ENCODE data around the gene ST3GAL3.

ST3GAL3 gene

GRCh38 chr1:43797891-43798290 lies 90.6 kb downstream of the ST3GAL3 start:
- Histone ChIP-seq H2BK12ac (ENCODE audit: low read length) (no peak overlapping the region), H2BK120ac (ENCODE audit: insufficient read depth, low read length, poor library complexity) (no peak overlapping the region), H2AK5ac (ENCODE audit: low read length) (no peak overlapping the region), H3K4ac (ENCODE audit: low read depth, low read length) (no peak overlapping the region), H3K23ac (ENCODE audit: low read length) (no peak overlapping the region), H3K27me3 (ENCODE audit: insufficient read depth, low read length) (no peaks in the 10 kb centered on the region), H4K8ac (ENCODE audit: low read depth, low read length) (no peak overlapping the region), H3K36me3 (ENCODE audit: control insufficient read depth in 1 of 2, insufficient read depth in 2 of 2, low read length in 2 of 2) (no peaks in the 10 kb centered on the region), H3K79me1 (ENCODE audit: low read length) (no peaks in the 10 kb centered on the region), H3K18ac (ENCODE audit: low read length) (no peak overlapping the region), H4K91ac (ENCODE audit: low read depth, low read length) (no peak overlapping the region), H3K27ac (ENCODE audit: low read depth, low read length) (no peak overlapping the region), H3K4me3 (ENCODE audit: low read depth, low read length) (no peak overlapping the region), H3K14ac (ENCODE audit: low read length) (no peak overlapping the region), H2AFZ (ENCODE audit: insufficient read depth, low read length, poor library complexity) (no peak overlapping the region), H3K9me3 (ENCODE audit: insufficient read depth, low read depth, low read length) (no peaks in the 10 kb centered on the region), H4K12ac (ENCODE audit: low read depth, low read length) (no peak overlapping the region), H3K79me2 (ENCODE audit: control insufficient read depth, insufficient read depth, low read length, poor library complexity) (no peaks in the 10 kb centered on the region), H3K4me1 (ENCODE audit: control insufficient read depth in 1 of 2, insufficient read depth in 2 of 2, low read length in 2 of 2) (peaks cover 0 to 3% of the 10 kb centered on the region in 2 experiments), H3K4me2 (ENCODE audit: low read length) (no peak overlapping the region), H2BK5ac (ENCODE audit: low read depth, low read length, poor library complexity) (no peak overlapping the region), H3K9ac (ENCODE audit: low read length) (no peak overlapping the region)
- no peak for DNase-seq
- no CpG with 5 or more reads among the region's 3 CpGs for WGBS (ENCODE audit: extremely low coverage, insufficient coverage, insufficient read length)

GRCh38 chr1:43799656-43800635 lies 92.6 kb downstream of the ST3GAL3 start:
- Histone ChIP-seq H3K79me2 (ENCODE audit: control insufficient read depth, insufficient read depth, low read length, poor library complexity) (no peaks in the 10 kb centered on the region), H2BK120ac (ENCODE audit: insufficient read depth, low read length, poor library complexity) (no peak overlapping the region), H3K4me1 (ENCODE audit: control insufficient read depth in 1 of 2, insufficient read depth in 2 of 2, low read length in 2 of 2) (peaks cover 7 to 13% of the 10 kb centered on the region in 2 experiments), H2AK5ac (ENCODE audit: low read length) (no peak overlapping the region), H4K91ac (ENCODE audit: low read depth, low read length) (no peak overlapping the region), H4K12ac (ENCODE audit: low read depth, low read length) (no peak overlapping the region), H2BK12ac (ENCODE audit: low read length) (no peak overlapping the region), H3K36me3 (ENCODE audit: control insufficient read depth in 1 of 2, insufficient read depth in 2 of 2, low read length in 2 of 2) (no peaks in the 10 kb centered on the region), H3K4me2 (ENCODE audit: low read length) (no peak overlapping the region), H3K23ac (ENCODE audit: low read length) (no peak overlapping the region), H2BK5ac (ENCODE audit: low read depth, low read length, poor library complexity) (no peak overlapping the region), H3K79me1 (ENCODE audit: low read length) (no peaks in the 10 kb centered on the region), H4K8ac (ENCODE audit: low read depth, low read length) (no peak overlapping the region), H3K27ac (ENCODE audit: low read depth, low read length) (no peak overlapping the region), H2AFZ (ENCODE audit: insufficient read depth, low read length, poor library complexity) (no peak overlapping the region), H3K14ac (ENCODE audit: low read length) (no peak overlapping the region), H3K9ac (ENCODE audit: low read length) (no peak overlapping the region), H3K27me3 (ENCODE audit: insufficient read depth, low read length) (no peaks in the 10 kb centered on the region), H3K4ac (ENCODE audit: low read depth, low read length) (no peak overlapping the region), H3K18ac (ENCODE audit: low read length) (no peak overlapping the region), H3K4me3 (ENCODE audit: low read depth, low read length) (no peak overlapping the region), H3K9me3 (ENCODE audit: insufficient read depth, low read depth, low read length) (no peaks in the 10 kb centered on the region)
- WGBS (ENCODE audit: extremely low coverage, insufficient coverage, insufficient read length) = no CpG with 5 or more reads among the region's 4 CpGs
- DNase-seq = no peak

DNA sequence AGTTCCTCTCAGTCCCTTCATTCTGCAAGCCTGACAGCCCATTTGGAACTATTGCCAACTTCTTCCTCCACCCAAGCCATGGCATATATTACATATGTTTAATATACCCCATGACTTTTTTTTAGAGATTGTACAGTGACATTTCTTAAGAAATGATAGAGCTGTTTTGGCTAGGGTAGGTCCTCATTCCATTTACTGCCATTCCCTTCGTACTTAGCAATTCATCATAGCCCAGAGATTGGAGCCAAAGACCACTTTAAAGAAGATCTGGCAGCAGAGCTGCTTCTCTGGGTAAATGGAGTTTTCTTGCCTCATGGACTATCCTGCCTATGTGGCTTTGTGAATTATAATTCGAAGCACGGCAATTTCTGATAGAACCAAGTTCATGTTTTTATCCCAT lies 93.4 kb downstream of the ST3GAL3 start:
- H3K27ac ChIP-seq (ENCODE audit: low read depth, low read length) = no peak overlapping the region
- H3K18ac ChIP-seq (ENCODE audit: low read length) = no peak overlapping the region
- H3K4ac ChIP-seq (ENCODE audit: low read depth, low read length) = no peak overlapping the region
- H2BK5ac ChIP-seq (ENCODE audit: low read depth, low read length, poor library complexity) = no peak overlapping the region
- H4K91ac ChIP-seq (ENCODE audit: low read depth, low read length) = no peak overlapping the region
- H3K9ac ChIP-seq (ENCODE audit: low read length) = no peak overlapping the region
- no peak for DNase-seq
- H3K23ac ChIP-seq (ENCODE audit: low read length) = no peak overlapping the region
- no peak overlapping the region for H3K4me3 ChIP-seq (ENCODE audit: low read depth, low read length)
- no peak overlapping the region for H2AFZ ChIP-seq (ENCODE audit: insufficient read depth, low read length, poor library complexity)
- no peak overlapping the region for H3K4me2 ChIP-seq (ENCODE audit: low read length)
- H2BK120ac ChIP-seq (ENCODE audit: insufficient read depth, low read length, poor library complexity) = no peak overlapping the region
- WGBS (ENCODE audit: extremely low coverage, insufficient coverage, insufficient read length) = no CpG with 5 or more reads among the region's 3 CpGs
- H3K27me3 ChIP-seq (ENCODE audit: insufficient read depth, low read length) = no peaks in the 10 kb centered on the region
- H3K4me1 ChIP-seq (ENCODE audit: control insufficient read depth in 1 of 2, insufficient read depth in 2 of 2, low read length in 2 of 2) = peaks cover 7 to 13% of the 10 kb centered on the region in 2 experiments
- H2BK12ac ChIP-seq (ENCODE audit: low read length) = no peak overlapping the region
- no peaks in the 10 kb centered on the region for H3K79me1 ChIP-seq (ENCODE audit: low read length)
- no peak overlapping the region for H3K14ac ChIP-seq (ENCODE audit: low read length)
- no peak overlapping the region for H4K8ac ChIP-seq (ENCODE audit: low read depth, low read length)
- H3K79me2 ChIP-seq (ENCODE audit: control insufficient read depth, insufficient read depth, low read length, poor library complexity) = no peaks in the 10 kb centered on the region
- no peak overlapping the region for H2AK5ac ChIP-seq (ENCODE audit: low read length)
- H3K9me3 ChIP-seq (ENCODE audit: insufficient read depth, low read depth, low read length) = no peaks in the 10 kb centered on the region
- no peaks in the 10 kb centered on the region for H3K36me3 ChIP-seq (ENCODE audit: control insufficient read depth in 1 of 2, insufficient read depth in 2 of 2, low read length in 2 of 2)
- H4K12ac ChIP-seq (ENCODE audit: low read depth, low read length) = no peak overlapping the region

DNA sequence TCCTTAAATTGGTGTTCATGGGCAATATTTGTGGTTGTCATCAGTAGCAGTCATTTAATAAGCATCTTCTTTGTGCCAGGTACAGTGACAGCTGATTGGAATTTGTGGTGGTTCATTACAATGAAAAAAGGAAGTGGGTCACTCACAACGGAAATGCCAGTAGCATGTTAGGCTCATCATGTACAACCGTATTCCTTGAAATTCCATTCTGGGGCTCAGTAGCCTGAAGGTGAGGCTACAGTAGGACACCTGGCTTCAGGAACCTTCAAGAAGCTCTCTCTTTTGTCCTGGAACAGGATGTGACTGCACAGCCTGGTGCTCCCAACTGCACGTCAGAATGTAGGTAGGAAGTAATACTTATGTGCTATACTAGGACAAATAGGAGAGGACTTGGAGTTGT lies 93.9 kb downstream of the ST3GAL3 start:
- no peak overlapping the region for H3K4me3 ChIP-seq (ENCODE audit: low read depth, low read length)
- no peaks in the 10 kb centered on the region for H3K27me3 ChIP-seq (ENCODE audit: insufficient read depth, low read length)
- H3K23ac ChIP-seq (ENCODE audit: low read length) = no peak overlapping the region
- H3K9me3 ChIP-seq (ENCODE audit: insufficient read depth, low read depth, low read length) = no peaks in the 10 kb centered on the region
- no peaks in the 10 kb centered on the region for H3K36me3 ChIP-seq (ENCODE audit: control insufficient read depth in 1 of 2, insufficient read depth in 2 of 2, low read length in 2 of 2)
- no peak overlapping the region for H3K9ac ChIP-seq (ENCODE audit: low read length)
- no peaks in the 10 kb centered on the region for H3K79me1 ChIP-seq (ENCODE audit: low read length)
- H3K79me2 ChIP-seq (ENCODE audit: control insufficient read depth, insufficient read depth, low read length, poor library complexity) = no peaks in the 10 kb centered on the region
- no peak overlapping the region for H4K12ac ChIP-seq (ENCODE audit: low read depth, low read length)
- H4K8ac ChIP-seq (ENCODE audit: low read depth, low read length) = no peak overlapping the region
- no peak overlapping the region for H2BK5ac ChIP-seq (ENCODE audit: low read depth, low read length, poor library complexity)
- WGBS (ENCODE audit: extremely low coverage, insufficient coverage, insufficient read length) = no CpG with 5 or more reads among the region's 3 CpGs
- no peak overlapping the region for H2BK12ac ChIP-seq (ENCODE audit: low read length)
- H2BK120ac ChIP-seq (ENCODE audit: insufficient read depth, low read length, poor library complexity) = no peak overlapping the region
- no peak overlapping the region for H3K18ac ChIP-seq (ENCODE audit: low read length)
- H3K14ac ChIP-seq (ENCODE audit: low read length) = no peak overlapping the region
- H2AK5ac ChIP-seq (ENCODE audit: low read length) = no peak overlapping the region
- no peak overlapping the region for H3K4me2 ChIP-seq (ENCODE audit: low read length)
- peaks cover 7 to 10% of the 10 kb centered on the region in 2 experiments for H3K4me1 ChIP-seq (ENCODE audit: control insufficient read depth in 1 of 2, insufficient read depth in 2 of 2, low read length in 2 of 2)
- no peak overlapping the region for H3K4ac ChIP-seq (ENCODE audit: low read depth, low read length)
- DNase-seq = no peak
- no peak overlapping the region for H2AFZ ChIP-seq (ENCODE audit: insufficient read depth, low read length, poor library complexity)
- no peak overlapping the region for H3K27ac ChIP-seq (ENCODE audit: low read depth, low read length)
- H4K91ac ChIP-seq (ENCODE audit: low read depth, low read length) = no peak overlapping the region

Measured in trophoblast cell (in vitro differentiated cells and primary cell).